ENCODE results near the gene FBLN2. TPM values are rescaled to one million over a fixed set of nuclear protein-coding genes. Genes with fewer than 3 reads are reported as not detected.
"Not testable (repeated sequence)": the region's sequence is repeated elsewhere in the genome, so short reads cannot be mapped to it uniquely, and the experiment has no call there.

Gene FBLN2
- not detected in 2 replicates for total RNA-seq

- intact Hi-C loops (cut with micrococcal nuclease): loop anchor here (5.0 to 10.0 kb wide), 2 partner anchors 338 to 534 kb away; no protein-coding TSS in a partner anchor
Observed at GRCh38 chr3:13548696-13549622, at the start of gene FBLN2. TSS of gene FBLN2 (plus strand) at chr3:13549125. CDS start at chr3:13570356, 21,231 bp downstream.

- intact Hi-C loops (cut with micrococcal nuclease): not testable (repeated sequence)
Observed at GRCh38 chr3:13499246-13499645, 49.7 kb upstream of the FBLN2 start.

GRCh38 chr3:13500133-13500885 is 48.6 kb upstream of the FBLN2 start:
- intact Hi-C loops (cut with micrococcal nuclease): no loop called here

- intact Hi-C loops (cut with micrococcal nuclease): no loop called here
Observed at GRCh38 chr3:13501056-13501455, 47.9 kb upstream of the FBLN2 start.

GRCh38 chr3:13501521-13501920 is 47.4 kb upstream of the FBLN2 start:
- intact Hi-C loops (cut with micrococcal nuclease): no loop called here

GRCh38 chr3:13501958-13502790 is 46.8 kb upstream of the FBLN2 start:
- intact Hi-C loops (cut with micrococcal nuclease): no loop called here

- intact Hi-C loops (cut with micrococcal nuclease): no loop called here
Observed at GRCh38 chr3:13502791-13503060, 46.2 kb upstream of the FBLN2 start.

GRCh38 chr3:13504161-13504831 is 44.6 kb upstream of the FBLN2 start:
- intact Hi-C loops (cut with micrococcal nuclease): no loop called here

- intact Hi-C loops (cut with micrococcal nuclease): no loop called here
Observed at GRCh38 chr3:13505147-13506130, 43.5 kb upstream of the FBLN2 start.

GRCh38 chr3:13506239-13506638 is 42.7 kb upstream of the FBLN2 start:
- intact Hi-C loops (cut with micrococcal nuclease): no loop called here

GRCh38 chr3:13506680-13507079 is 42.2 kb upstream of the FBLN2 start:
- intact Hi-C loops (cut with micrococcal nuclease): no loop called here

- intact Hi-C loops (cut with micrococcal nuclease): no loop called here
Observed at GRCh38 chr3:13507247-13507569, 41.7 kb upstream of the FBLN2 start.

- intact Hi-C loops (cut with micrococcal nuclease): no loop called here
Observed at GRCh38 chr3:13507570-13508339, 41.2 kb upstream of the FBLN2 start.

- intact Hi-C loops (cut with micrococcal nuclease): no loop called here
Observed at GRCh38 chr3:13508496-13508895, 40.4 kb upstream of the FBLN2 start.

GRCh38 chr3:13509059-13509815 is 39.7 kb upstream of the FBLN2 start:
- intact Hi-C loops (cut with micrococcal nuclease): no loop called here

- intact Hi-C loops (cut with micrococcal nuclease): no loop called here
Observed at GRCh38 chr3:13509816-13510192, 39.1 kb upstream of the FBLN2 start.

- intact Hi-C loops (cut with micrococcal nuclease): no loop called here
Observed at GRCh38 chr3:13512451-13512850, 36.5 kb upstream of the FBLN2 start.

- intact Hi-C loops (cut with micrococcal nuclease): no loop called here
Observed at GRCh38 chr3:13513051-13513912, 35.6 kb upstream of the FBLN2 start.

Measured in T-helper 1 cell treated with Interleukin-12 subunit alpha and Interleukin-12 subunit beta and Interleukin-4 antibody, amounts not matched to agents 30 ng/mL and 1 ng/mL, for 36 hours (primary cell).